ENCODE data around the gene CAMK2B.

The CAMK2B gene

DNA sequence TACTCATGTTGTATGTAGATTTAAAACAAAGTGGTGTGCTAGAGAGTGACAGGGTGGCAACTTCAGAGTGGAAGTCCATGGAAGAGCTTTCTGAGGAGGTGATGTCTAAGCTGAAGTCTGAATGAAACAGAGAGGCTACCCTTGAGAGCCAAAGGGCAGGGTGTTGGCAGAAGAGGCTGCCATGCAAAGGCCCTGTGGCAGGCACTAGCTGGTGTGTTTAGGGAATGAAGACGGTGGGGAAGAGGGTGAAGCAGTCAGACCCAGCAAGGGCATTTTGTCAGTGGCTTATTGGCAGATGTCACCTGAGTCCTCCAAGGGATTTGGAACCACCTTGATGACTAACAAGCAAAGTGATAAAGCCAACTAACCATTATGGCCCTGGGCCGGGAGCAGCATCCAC, 3.7 kb upstream of the CAMK2B start:
- no peak for DNase-seq

DNA sequence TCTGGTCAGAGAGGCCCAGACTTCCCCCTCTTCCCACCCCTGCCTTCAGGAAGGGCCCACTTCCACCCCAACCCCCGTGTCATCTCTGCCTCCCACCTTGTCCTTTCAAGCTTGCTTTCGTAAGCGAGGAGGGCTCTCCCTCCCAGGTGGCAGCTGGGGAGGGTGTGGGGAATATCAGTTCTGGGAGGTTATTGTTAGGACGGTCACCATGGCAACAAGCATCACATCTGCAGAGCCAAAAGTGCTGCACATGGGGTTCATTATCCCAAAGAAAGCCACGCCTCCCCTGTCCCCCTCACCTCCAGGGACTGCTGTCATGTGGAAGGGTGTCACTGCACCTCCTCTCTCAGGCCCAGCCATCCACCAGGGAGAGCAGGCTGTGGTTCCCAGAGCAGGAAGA, 2.6 kb upstream of the CAMK2B start:
- DNase-seq: no peak

DNA sequence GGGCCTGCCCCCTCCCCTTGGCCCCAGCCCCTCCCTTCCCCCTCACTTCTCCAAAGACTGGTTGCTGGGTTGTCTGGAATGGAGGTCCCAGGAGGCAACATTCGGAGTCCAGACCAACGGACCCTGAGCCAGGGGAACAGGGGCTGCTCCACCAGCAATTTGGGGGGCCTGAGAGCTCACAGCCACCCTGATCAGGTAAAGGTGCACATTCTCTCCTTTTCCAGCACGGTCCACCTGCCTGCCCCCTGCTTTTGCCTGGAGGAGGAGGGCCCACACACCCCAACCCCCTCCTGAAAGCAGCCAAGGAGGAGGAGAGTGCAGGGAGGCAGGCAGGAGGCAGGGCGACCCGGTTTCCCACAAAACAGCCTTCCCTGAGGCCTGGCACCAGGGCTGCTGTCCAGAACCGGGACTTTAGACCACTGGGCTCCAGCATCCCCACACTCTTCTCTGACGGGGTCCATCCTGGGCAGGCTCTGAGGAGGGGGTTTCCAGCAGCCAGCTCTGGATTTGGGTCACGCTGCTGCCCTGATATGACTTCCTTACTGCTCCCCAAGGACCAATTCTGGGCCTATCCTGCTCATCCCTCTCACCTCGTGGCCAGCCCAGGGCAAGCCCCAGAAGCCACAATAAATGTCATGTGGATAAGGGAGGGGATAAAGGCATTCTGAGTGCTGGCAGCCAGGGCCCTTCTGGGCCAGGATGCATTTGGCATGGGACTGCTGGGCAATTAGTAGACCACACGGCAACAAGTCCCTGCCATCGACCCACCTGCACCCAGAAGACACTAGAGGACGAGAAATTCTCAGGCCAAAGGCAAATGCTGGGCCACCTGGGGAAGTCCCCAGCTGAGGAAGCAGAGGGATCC, 1.1 kb upstream of the CAMK2B start:
- no peak for DNase-seq

DNA sequence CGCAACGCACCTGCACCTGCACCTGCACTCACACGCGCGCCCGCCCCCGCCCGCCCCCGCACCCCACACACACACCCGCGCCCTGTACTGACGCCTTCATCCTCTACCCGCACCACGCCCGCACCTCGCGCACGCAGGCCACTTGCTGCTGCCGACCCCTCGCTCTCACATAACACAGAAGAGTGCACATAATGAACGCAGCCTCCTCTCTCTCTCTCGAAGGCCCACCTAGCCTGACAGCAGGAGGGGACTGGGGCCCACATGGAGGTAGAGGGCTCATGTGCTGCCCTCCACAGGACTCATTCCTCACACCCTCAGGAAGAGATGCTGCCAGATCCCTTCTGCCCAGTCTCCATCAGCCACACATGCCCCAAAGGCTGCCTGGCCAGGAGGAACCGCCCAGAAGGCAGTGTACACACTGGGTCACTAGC, 432 bp upstream of the CAMK2B start:
- no peak for DNase-seq

DNA sequence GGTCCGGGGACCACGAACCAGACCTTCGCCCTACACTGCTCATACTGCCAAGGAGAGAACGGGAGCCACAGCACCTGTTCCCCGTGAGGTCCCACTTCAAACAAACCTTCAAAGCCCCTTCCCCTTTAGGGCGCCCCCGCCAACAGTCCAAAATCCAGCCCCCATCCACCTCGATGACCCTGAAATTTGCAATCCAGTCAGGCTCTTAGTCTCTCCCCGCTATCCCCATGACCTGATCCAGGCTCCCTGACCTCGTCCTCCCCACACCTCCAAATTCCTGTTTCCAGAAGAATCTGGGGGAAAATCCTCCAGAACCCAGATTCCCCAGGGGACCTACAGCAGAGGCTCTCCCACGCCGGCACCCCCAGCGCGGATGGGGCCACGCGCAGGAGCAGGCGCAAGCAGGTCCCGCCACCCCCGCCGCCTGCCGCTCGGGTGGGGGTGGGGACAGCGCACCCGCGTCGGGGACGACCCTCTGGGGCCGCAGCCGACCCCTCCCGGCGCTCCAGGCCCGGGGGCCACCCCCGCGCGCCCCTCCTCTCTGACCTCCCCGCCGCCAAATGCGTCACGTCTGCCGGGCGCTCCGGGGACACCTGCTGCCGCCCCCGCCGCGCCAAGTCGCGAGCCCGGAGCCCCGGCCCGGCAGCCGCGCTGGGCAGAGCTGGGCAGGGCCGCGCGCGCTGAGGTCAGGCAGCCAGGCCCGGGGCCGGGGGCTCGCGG, 753 bp downstream of the CAMK2B start:
- no peak for DNase-seq

DNA sequence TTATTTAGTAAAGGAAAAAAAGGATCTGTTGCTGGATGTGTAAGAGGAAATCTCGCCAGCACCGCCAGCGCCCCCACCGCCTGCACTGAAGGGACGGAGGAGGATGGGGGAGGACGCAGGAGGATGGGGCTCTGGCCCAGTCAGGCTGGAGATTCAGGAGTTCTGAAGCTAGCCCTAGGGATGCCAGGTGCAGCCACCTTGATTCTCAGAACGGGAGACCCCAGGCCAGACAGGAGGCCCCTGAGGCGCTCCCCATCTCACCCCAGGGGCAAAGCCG, 1.3 kb downstream of the CAMK2B start:
- no peak for DNase-seq

DNA sequence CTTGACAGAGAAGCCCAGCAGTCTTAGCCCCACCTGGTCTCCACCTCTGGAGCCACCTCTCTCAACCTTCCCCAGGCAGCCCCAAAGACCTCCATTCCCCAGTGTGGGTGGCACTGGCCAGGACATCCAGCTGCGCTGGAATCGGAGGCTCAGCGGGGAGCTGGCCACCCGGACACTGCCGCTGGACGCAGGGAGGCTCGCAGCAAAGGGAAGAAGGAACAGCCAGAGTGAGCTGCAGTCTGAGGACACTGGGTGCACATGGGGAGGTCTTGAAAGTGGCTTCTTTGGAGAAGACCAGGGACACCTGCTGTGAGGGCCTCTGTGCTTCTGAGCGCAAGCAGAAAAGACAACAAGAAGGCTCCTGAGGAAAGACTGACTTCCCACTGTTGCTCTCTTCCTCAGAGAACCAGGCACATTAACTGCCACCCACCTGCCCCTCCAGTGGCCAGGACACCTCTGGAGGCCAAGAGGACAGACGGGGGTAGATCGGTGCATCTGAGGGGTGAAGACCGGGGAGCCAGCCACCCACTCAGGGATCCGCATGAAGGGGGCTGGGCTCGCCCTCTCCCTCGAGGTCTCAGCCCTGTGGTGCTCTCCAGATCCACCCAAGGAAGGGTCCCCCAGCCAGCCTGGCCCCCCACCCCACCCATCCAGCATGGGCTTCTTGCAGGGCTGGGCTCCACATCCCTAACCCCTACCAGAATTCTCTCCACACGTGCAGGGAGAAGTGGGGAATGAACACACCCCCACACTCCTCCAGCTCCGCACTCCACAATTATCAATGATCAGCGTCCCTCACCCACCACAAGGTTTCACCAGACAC, 1.8 kb downstream of the CAMK2B start:
- no peak for DNase-seq

DNA sequence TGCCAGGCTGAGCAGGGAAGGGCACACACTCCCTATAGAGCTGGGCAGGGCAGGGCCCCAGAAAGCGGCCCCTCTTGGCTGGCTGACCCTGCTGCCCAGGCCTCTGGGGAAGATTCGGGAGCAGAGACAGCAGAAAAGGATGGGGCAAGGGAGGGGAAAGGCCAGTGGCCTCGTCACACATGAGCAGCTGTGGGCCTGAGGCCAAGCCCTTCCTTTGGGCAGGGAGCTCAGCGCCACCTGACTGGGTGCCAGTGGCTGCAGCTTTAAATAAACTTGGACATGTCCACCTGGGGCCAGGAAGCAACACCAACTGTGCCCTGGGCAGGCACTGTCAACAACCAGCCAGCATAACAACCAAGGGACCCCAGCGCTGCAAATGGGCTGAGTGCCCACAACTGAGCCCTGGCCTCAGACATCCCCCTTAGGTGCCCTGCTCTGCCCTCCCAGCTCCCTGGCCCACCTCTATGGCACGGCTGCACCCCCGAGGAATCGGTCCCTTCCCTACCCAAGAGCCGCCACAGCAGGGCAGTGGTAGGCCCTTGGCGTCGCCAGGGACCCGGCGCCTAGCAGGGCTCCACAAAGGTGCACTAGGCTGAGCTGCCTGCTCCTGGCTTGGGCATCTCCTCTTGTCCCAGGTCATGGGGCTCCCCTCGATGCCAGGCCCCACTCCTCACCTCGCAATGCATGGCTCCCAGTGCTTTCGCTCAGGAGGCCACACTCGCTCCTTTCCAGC, 2.6 kb downstream of the CAMK2B start:
- no peak for DNase-seq

DNA sequence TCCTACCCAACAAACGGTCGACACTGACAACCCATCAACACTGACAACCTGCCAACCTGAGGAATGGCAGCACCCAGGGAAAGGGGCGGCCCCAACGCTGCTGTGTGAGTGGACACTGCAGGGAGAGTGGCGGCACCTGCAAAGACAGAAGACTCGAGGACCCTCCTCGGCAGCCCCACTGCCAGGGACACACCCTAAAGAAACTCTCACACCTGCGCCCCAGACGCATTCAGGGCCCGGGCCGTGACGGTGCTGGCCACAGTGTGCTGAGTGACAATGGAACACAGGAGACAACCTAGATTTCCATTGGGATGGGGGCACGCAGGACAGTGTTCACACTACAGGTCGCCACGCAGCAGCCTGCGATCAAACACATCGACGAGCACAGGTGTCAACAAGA, 3.6 kb downstream of the CAMK2B start:
- DNase-seq: no peak

DNA sequence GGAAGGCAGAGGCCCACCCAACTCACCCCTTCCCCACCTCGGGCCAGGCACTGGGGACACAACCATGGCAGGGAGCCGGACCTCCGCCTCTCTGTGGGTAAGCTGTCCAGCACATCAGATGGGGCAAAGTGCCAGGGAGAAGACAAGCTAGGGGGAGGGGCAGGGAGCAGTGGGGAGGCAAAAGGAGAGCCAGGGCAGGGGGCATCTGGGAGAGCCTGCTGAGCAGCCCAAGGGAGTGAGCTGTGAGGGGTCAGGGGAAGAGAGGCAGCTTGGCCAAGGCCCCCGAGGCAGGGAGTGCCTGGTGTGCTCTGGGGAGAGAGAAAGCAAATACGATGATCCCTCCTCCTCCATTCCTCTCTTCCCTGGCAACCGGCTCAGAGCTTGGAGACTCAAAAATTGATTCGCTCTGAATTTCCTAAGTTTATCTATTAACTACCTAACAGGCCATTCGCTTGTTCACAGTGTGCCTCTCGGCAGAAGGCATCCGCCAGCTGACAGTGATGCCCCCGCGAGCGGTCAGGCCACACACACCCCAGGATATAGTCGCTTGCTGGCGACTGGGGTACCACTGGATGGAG, 4.5 kb downstream of the CAMK2B start:
- DNase-seq: no peak

DNA sequence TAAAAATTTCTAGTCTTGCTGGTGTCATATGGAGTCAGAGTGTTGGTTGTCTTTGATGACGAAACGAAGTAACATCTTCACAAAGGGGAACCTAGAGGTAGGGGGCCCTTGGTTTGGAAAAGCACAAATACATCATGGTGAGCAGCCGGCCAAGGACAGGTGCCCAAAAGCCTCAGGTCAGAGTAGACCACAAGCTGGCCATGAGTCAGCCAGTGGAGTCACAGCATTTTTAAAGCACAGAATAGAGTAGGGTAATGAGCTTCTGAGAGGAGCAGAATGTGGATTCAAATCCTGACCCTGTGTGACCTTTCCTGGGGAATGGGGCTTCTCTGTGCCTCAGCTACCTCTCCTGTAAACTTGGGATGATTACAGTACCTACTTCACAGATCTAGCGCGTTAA, 5.3 kb downstream of the CAMK2B start:
- DNase-seq: no peak

DNA sequence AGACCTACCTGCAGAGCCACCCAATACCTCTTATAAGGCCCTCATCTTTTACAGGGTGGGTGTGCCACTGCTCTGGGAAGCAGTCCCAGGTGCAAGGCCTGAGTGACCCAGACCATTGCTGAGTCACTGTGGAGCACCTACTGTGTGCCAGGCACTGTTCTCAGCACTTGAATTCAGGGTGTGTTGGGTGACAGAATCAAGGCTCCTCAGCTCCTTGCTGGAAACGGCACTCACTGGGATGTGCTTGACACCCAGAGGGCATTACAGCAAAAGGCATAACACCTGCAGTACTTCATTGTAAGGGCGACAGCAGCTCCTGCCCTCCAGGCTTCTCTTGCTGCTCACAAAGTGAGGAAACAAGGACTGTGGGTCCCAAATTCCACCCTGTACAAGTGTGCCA, 7.1 kb downstream of the CAMK2B start:
- DNase-seq: no peak

DNA sequence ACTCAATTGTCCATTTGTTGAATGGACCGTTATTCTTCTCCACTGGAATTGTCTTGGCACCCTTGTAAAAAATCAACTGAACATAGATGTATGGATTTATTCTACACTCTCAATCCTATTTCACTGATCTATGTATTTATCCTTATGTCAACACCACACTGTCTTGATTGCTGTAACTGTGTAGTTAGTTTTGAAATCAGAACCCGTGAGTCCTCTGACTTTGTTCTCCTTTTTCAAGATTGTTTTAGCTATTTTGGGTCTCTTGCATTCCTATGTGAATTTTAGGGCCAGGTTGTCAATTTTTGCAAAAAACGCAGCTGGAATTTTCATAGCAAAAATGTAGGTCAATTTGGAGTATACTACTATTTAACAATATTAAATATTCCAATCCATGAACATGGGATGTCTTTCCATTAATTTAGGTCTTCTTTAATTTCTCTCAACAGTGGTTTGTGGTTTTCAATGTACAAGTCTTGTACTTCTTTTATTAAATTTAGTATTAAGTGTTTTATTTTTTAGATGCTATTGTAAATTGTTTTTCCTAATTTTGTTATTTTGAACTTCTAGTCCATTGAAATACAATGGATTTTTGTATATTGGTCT, 10.0 kb downstream of the CAMK2B start:
- no peak for DNase-seq

DNA sequence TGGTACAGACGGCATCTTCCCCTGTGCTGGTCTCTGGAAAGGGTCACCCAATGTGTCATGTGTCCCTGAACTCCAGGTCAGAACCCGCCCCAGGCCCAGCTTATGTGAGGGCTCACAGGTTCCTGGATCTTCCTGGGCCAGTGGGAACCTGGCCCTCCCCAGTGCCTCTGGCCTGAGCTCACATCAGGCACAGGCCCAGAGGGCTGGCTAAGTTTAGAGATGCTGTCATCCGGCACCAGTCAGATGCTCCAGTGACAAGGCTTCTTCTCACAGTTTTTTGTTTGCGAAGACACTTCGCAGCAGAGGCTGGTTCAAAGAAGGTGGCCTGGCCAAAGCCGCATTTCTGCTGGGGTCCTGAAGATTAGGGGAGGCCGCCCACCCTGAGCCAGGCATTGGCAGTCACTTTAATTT, 11.8 kb downstream of the CAMK2B start:
- DNase-seq: no peak

DNA sequence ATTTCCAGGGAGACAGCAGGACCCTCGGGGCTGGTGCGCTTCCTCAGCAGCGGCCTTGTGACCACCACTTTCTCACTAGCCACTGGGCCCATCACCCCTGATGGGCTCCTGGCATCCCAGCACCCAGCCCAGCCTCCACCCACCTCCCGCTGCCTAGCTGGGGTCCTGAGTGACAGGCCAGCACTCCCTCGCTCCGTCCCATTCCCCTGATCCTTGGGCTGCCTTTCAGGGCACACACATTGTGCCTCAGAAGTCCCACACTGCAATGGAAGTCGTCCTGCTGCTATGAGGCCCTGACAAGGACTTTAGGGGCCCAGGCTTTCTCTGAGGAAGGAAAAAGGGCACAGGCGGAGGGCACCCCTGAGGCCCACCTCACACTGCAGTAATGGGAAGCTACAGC, 12.4 kb downstream of the CAMK2B start:
- no peak for DNase-seq

DNA sequence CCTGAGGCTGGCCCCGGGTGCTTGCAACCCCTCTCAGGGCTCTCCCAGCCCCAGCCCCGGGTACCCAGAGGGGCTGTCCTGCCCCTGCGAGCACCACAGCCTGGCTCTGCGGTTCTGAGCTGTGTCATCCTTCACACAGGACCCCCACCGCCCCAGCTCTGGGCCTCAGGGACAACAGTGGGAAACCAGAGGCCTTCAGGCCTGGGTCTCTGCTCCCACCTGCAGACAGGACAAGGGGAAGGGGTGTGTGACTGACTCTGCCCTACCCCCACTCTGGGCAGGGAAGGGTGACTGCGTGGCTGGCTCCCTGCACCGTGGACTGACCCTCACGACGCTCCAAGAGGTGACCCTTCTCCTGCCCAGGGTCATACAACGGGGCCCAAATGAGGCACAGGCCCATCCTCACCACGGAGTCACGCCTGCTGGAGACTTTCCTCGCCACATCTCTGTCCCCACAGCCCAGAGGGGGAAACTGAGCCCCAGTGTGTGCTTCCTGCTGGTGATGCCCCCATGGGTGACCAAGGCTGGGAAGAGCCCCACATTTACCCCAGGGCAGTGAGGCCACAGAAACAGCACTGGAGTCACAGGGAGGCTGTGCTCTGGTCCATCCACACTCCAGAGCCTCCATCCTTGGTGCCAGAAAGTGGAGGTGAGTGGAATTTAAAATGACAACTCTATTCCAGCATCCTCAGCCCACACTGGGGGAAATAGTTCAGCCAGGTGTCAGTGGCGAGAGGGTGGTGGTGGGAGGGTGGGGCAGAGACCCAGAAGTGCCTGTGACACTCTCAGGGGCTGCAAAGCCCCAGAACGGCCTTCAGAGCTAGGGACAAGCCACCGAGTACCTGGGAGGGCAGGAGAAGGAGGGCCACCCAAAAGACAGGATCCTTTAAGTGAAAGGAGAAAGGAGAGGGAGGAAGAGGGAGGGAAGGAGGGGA, 13.6 kb downstream of the CAMK2B start:
- no peak for DNase-seq

DNA sequence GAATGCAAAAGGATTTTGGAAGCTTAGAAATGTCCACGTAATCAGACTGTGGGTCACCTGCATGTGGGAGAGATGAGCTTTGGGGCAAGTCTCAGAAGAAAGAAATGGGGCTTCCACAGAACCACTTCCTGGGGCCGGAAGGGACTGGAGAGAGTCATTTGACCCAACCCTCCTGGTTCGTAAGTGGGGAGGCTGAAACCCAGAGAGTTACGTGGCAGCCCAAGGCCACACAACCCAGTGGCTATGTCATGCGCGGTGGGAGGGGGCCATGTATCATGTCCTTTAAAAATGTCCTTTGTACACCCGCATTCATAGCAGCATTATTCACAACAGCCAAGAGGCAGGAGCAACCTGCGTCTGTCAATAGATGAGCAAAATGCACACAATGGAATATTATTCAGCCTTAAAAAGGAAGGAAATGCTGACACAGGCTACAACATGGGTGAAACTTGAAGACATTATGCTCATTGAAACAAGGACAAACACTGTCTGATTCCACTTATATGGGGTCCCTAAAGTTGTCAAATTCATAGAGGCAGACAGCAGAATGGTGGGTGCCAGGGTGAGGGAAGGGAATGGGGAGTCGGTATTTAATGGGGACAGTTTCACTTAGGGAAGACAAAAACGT, 15.1 kb downstream of the CAMK2B start:
- DNase-seq: no peak

DNA sequence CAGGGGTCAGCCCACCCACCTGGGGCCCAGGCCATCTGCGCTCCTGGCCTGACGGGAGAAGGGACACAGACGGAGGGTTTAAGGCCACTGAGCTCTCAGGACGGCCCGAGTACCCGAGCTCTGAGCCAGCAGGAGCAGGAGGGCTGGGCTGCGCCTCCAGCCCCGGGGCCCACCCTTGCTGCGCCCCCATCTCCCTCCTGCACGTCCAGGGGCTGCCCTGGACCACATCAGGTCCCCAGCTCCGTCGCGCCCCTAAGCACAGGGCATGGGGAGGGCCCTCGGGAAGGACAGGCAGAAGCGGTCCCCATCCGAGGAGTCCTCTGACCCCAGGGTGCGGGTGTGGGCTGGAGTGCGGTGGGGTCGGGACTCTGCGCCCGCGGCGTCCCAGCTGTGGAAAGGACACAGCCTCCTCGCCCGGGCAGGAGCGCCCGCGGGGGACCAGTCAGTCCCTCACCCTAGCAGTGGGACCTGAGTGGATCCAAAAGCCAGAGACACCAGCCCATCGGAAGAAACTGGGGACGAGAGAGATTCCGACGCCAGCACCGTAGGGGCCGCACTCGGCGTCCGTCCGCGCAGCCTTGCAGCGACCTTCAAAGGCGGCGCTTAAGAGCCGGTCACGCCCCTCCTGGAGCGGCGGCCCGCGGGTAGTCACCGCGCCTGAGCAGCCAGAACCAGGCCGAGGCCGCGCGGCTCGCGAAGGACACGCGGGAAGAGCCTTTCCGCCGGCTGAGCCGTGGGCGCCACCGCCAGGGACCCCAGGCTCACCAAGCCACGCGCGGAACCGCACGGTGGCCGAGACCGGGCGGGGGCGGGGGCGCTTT, 15.9 kb downstream of the CAMK2B start:
- no peak for DNase-seq

DNA sequence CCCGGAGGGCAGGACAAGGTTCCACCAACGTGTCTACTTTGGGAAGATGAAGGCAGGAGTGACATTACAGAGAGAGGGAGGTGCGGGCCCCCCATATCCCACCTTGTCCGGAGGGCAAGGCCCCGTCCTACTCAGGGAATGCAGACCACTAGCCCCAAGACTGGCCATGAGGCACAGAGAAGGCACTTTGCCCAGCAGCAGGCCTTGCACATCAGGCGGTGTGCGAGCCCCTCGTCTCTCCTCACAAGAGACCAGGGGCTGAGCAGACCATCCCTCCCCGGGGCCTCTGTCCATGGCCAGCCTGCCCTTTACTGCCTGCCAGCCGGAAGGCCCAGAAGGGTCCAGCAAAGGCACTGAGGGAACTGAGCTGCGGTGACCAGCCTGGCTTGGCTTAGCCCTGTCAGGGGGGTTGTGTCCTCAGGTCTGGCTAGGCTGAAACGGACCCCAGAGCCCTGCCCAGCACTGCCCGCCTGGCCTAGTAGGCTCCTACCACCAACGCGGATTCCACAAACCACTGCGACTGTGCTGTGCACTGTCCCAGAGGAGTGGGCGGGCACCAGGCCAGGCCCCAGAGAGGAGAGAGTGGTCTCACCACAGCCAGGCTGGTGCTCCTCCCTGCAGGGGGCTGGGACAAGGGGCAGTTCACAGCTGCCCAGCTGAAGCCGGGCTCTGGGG, 16.7 kb downstream of the CAMK2B start:
- no peak for DNase-seq
